ENCODE results near the gene PRR23E.

The PRR23E gene

GRCh38 chr3:127206611-127207516 is 13.9 kb downstream of the PRR23E start:
- no peaks in the 10 kb centered on the region for H3K4me1 ChIP-seq (ENCODE audit: control insufficient read depth, low read depth, low read length)
- no peak overlapping the region for H3K4me3 ChIP-seq (ENCODE audit: low read length)
- no peaks in the 10 kb centered on the region for H3K36me3 ChIP-seq (ENCODE audit: control insufficient read depth, low read depth, low read length)
- H3K27ac ChIP-seq (ENCODE audit: low read length) = no peak overlapping the region
- H3K9me3 ChIP-seq (ENCODE audit: control insufficient read depth, low read depth, low read length) = no peaks in the 10 kb centered on the region
- H3K27me3 ChIP-seq (ENCODE audit: control insufficient read depth, insufficient read depth, low read length) = no peaks in the 10 kb centered on the region
- H3K9ac ChIP-seq (ENCODE audit: low read length) = no peak overlapping the region

DNA sequence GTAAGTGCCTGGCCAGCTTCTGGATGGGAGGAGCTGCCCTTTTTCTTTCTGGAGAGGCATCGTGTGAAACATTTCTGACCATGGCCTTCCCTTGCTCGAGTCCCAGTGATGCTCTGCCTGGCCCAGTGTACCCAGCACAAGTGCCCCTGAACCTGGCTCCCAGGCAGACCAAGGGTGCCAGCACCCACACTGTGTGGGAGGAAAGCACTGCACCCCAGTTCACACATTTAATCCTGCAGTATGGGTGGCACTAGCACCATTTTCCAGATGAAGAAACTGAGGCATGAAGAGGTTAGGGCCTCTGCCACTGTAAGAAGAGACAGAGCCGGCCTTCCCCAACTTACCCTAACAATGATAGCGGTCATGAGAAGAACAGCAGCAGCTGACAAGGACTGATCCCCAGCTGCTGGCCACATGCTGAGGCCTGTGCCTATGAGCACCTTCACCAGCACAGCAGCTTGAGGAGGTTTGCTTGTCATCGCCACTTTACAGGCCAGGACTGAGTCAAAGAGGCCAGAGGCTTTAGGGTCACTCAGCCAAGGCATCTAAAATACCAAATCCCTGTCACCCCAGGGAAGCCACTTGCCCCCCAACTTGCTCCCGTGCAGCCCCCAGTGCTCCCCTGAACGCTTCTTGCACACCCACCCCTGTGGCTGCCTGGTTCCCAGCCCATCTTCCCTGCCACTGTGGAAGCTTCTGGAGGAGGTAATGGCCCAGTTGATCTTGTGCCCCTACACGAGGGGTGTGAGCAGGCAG is 15.0 kb downstream of the PRR23E start:
- Histone ChIP-seq H3K27ac (ENCODE audit: low read length) (no peak overlapping the region), H3K4me3 (ENCODE audit: low read length) (no peak overlapping the region), H3K36me3 (ENCODE audit: control insufficient read depth, low read depth, low read length) (no peaks in the 10 kb centered on the region), H3K9ac (ENCODE audit: low read length) (no peak overlapping the region), H3K4me1 (ENCODE audit: control insufficient read depth, low read depth, low read length) (no peaks in the 10 kb centered on the region), H3K9me3 (ENCODE audit: control insufficient read depth, low read depth, low read length) (no peaks in the 10 kb centered on the region), H3K27me3 (ENCODE audit: control insufficient read depth, insufficient read depth, low read length) (no peaks in the 10 kb centered on the region)

- no peaks in the 10 kb centered on the region for H3K36me3 ChIP-seq (ENCODE audit: control insufficient read depth, low read depth, low read length)
- H3K27ac ChIP-seq (ENCODE audit: low read length) = no peak overlapping the region
- H3K9ac ChIP-seq (ENCODE audit: low read length) = no peak overlapping the region
- H3K9me3 ChIP-seq (ENCODE audit: control insufficient read depth, low read depth, low read length) = no peaks in the 10 kb centered on the region
- no peaks in the 10 kb centered on the region for H3K27me3 ChIP-seq (ENCODE audit: control insufficient read depth, insufficient read depth, low read length)
- no peaks in the 10 kb centered on the region for H3K4me1 ChIP-seq (ENCODE audit: control insufficient read depth, low read depth, low read length)
- no peak overlapping the region for H3K4me3 ChIP-seq (ENCODE audit: low read length)
These were observed 15.7 kb downstream of the PRR23E start for GRCh38 chr3:127208483-127209100.

DNA sequence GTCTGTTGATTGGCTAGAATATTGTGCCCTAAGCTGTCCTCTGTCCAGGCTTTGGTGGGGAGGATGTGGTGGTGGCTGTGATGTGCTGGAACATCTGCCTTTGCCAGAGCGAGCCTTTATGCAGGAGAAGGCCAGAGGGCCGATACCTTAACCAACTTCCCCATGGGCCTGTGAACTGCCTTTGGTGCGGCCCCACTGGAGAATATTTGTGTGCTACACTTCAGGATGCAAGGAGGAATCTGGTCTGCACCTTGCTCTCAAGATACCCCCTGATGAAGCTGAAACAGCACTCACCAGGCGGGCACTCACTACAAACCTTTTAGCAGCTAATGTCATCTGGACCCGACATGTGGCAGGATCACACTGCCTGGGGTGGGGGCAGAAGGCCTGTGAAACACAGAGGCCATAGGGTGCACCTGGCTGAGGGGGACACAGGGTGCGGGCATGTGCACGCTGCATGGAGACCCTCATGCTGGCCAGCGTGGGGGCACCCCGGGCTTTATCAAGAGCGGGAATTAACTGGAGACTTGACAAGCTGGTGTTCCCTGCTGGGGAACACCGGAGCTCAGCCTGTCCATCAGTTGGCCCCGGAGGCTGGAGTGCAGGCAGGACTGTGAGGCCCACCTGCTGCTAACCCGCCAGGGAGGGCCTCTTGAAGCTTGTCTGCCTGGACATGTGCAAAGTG is 16.4 kb downstream of the PRR23E start:
- no peaks in the 10 kb centered on the region for H3K9me3 ChIP-seq (ENCODE audit: control insufficient read depth, low read depth, low read length)
- no peaks in the 10 kb centered on the region for H3K36me3 ChIP-seq (ENCODE audit: control insufficient read depth, low read depth, low read length)
- no peak overlapping the region for H3K27ac ChIP-seq (ENCODE audit: low read length)
- no peak overlapping the region for H3K4me3 ChIP-seq (ENCODE audit: low read length)
- no peak overlapping the region for H3K9ac ChIP-seq (ENCODE audit: low read length)
- no peaks in the 10 kb centered on the region for H3K4me1 ChIP-seq (ENCODE audit: control insufficient read depth, low read depth, low read length)
- H3K27me3 ChIP-seq (ENCODE audit: control insufficient read depth, insufficient read depth, low read length) = no peaks in the 10 kb centered on the region

DNA sequence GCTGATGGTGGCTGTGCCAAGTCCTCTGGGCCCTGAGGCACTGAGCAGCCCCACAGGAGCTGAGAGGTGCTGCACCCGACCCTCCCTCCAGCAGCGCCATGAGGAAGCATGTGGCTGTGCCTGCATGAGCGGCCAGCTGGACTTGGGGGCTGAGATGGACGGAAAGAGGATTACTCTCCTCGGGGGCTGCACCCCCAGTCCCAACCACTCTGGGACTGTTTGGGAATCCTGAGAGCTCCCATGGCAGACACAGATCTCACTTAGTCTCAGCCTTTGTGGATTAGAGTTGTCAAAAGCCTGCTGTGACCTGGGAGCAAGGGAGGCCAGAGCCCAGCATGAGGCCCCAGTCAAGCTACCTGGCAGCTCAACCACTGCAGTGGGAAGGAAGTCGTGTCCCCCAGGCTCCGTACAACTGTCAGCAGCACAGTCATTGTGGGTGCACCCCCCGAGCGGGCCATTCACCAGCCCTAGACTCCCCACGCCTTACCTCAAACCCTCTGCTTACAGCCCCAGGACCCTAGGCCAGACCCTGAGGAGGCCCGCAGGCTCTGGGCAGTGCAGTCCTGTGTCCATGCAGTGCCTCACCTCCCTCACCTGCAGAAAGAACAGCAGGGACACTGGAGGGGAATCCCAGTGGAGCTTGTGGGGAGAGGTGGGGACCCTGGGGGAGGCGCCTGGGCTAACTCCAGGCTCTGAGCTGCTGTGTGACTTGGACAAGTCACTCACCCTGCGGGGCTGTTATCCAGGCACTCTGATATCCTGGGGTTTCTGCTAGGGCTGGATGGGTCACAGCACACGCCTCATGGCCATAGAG is 17.1 kb downstream of the PRR23E start:
- H3K9ac ChIP-seq (ENCODE audit: low read length) = no peak overlapping the region
- no peak overlapping the region for H3K27ac ChIP-seq (ENCODE audit: low read length)
- no peaks in the 10 kb centered on the region for H3K9me3 ChIP-seq (ENCODE audit: control insufficient read depth, low read depth, low read length)
- no peaks in the 10 kb centered on the region for H3K36me3 ChIP-seq (ENCODE audit: control insufficient read depth, low read depth, low read length)
- H3K27me3 ChIP-seq (ENCODE audit: control insufficient read depth, insufficient read depth, low read length) = no peaks in the 10 kb centered on the region
- no peak overlapping the region for H3K4me3 ChIP-seq (ENCODE audit: low read length)
- no peaks in the 10 kb centered on the region for H3K4me1 ChIP-seq (ENCODE audit: control insufficient read depth, low read depth, low read length)

- no peaks in the 10 kb centered on the region for H3K27me3 ChIP-seq (ENCODE audit: control insufficient read depth, insufficient read depth, low read length)
- H3K4me1 ChIP-seq (ENCODE audit: control insufficient read depth, low read depth, low read length) = no peaks in the 10 kb centered on the region
- no peaks in the 10 kb centered on the region for H3K36me3 ChIP-seq (ENCODE audit: control insufficient read depth, low read depth, low read length)
- H3K4me3 ChIP-seq (ENCODE audit: low read length) = no peak overlapping the region
- no peak overlapping the region for H3K9ac ChIP-seq (ENCODE audit: low read length)
- H3K27ac ChIP-seq (ENCODE audit: low read length) = no peak overlapping the region
- H3K9me3 ChIP-seq (ENCODE audit: control insufficient read depth, low read depth, low read length) = no peaks in the 10 kb centered on the region
These were observed 17.7 kb downstream of the PRR23E start for GRCh38 chr3:127210654-127210943.

DNA sequence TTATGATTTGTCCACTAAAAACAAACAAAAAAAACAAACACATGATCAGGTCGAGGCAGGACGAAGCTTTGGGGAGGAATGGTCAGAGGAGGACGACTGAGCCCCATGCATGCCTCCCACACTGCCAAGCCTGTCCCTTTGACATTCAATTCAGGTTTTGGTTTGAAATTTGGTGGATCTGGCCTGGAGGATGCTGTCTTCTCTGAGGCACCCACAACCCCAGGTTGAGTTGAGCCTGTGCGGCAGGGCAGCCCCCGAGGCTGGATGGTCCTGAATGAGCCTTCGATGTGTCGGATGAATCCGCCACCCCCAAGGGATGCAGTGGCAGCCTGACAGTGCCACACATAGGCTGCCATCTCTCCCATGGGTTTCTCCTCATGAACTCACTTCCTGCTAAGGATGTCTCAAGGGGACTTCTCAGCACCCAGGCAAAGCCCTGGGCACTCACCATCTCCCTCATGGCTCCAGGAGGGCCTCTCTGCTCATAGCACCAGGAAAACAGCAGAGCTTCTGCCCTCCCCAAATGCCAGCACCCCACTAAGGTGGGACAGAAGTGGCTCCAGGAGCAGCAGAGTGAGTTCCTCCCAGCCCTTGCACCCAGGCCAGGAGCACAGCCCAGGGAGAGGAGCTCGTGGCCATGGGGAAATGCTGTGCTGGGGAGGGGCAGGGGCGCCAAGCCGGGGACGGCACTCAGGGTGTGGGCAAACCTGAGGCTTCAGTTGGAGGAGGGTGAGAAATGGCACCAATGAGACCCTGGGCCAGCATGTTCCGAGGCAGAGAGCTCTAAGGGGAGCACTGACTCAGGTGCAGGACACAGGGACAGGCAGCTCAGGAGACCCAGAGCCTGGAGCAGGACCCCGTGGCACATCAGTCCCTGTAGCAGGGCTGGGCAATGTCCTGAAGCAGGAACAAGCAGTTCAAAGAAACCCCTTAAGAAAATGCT is 18.5 kb downstream of the PRR23E start:
- Histone ChIP-seq H3K4me1 (ENCODE audit: control insufficient read depth, low read depth, low read length) (no peaks in the 10 kb centered on the region), H3K9me3 (ENCODE audit: control insufficient read depth, low read depth, low read length) (no peaks in the 10 kb centered on the region), H3K9ac (ENCODE audit: low read length) (no peak overlapping the region), H3K4me3 (ENCODE audit: low read length) (no peak overlapping the region), H3K27ac (ENCODE audit: low read length) (no peak overlapping the region), H3K27me3 (ENCODE audit: control insufficient read depth, insufficient read depth, low read length) (no peaks in the 10 kb centered on the region), H3K36me3 (ENCODE audit: control insufficient read depth, low read depth, low read length) (no peaks in the 10 kb centered on the region)

DNA sequence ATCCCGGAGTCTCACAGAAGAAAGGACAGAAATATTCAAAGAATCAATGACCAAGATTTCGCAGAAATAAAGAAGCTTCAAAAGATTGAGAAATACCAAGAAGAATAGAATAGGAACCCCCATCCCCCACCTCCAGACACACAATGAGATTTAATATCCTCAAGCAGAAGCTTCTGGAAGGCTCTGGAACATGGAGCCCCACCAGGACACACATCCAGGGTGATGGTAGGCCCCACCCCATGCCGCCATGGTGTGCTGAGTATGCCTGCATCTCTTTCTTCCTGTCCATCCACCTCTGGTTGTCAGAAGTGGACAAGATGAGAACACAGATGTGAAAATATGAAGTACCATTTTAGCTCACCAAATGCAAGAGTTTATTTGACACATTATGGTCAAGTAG is 19.3 kb downstream of the PRR23E start:
- Histone ChIP-seq H3K4me1 (ENCODE audit: control insufficient read depth, low read depth, low read length) (no peaks in the 10 kb centered on the region), H3K9me3 (ENCODE audit: control insufficient read depth, low read depth, low read length) (no peaks in the 10 kb centered on the region), H3K36me3 (ENCODE audit: control insufficient read depth, low read depth, low read length) (no peaks in the 10 kb centered on the region), H3K27me3 (ENCODE audit: control insufficient read depth, insufficient read depth, low read length) (no peaks in the 10 kb centered on the region), H3K27ac (ENCODE audit: low read length) (no peak overlapping the region), H3K9ac (ENCODE audit: low read length) (no peak overlapping the region), H3K4me3 (ENCODE audit: low read length) (no peak overlapping the region)

DNA sequence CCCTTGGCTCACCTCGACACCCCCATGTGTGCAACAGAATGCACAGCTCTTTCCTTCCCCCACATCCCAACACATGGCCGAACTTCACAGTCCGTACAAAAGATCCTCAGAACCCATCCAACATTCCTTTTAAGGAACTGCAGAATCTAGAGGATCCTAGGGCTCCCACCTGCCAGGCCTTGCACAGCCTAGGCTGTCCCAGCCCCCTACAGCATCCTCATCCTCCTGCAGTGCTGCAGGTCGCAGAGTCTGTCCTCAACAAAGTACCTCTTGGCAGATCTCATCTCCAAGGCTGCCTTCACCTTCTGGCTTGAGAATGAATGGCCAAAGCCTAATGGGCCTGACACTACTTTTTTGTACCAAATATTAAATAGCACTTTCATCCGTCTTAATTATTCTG is 19.8 kb downstream of the PRR23E start:
- H3K4me1 ChIP-seq (ENCODE audit: control insufficient read depth, low read depth, low read length) = no peaks in the 10 kb centered on the region
- no peak overlapping the region for H3K4me3 ChIP-seq (ENCODE audit: low read length)
- H3K27ac ChIP-seq (ENCODE audit: low read length) = no peak overlapping the region
- no peaks in the 10 kb centered on the region for H3K9me3 ChIP-seq (ENCODE audit: control insufficient read depth, low read depth, low read length)
- H3K36me3 ChIP-seq (ENCODE audit: control insufficient read depth, low read depth, low read length) = no peaks in the 10 kb centered on the region
- no peaks in the 10 kb centered on the region for H3K27me3 ChIP-seq (ENCODE audit: control insufficient read depth, insufficient read depth, low read length)
- no peak overlapping the region for H3K9ac ChIP-seq (ENCODE audit: low read length)

DNA sequence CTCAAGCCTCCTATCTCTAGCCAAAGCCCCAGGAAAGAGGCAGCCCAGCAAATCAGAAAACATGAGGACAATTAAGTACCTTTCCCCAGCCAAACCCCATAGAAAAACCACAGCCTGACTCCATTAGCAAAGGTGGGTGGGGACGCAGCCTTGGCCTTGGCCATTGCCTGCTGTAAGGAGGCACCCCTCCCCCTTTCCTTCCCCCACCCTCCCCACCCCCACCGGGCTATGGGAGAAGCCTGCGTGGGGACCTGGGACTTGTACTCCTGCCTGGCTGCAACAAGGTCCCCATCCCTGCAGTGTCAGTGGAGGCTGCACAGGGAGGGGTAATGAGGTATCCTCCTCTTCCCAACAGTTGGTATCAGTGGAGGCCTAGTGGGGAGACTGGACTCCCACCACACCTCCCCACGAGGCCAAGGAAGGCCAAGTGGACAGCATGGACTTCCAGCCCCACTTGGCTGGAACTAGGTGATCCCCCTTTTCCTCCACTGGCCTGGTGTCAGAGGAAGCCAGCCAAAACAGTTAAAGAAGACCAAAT is 20.5 kb downstream of the PRR23E start:
- H3K4me3 ChIP-seq (ENCODE audit: low read length) = no peak overlapping the region
- no peaks in the 10 kb centered on the region for H3K4me1 ChIP-seq (ENCODE audit: control insufficient read depth, low read depth, low read length)
- no peaks in the 10 kb centered on the region for H3K36me3 ChIP-seq (ENCODE audit: control insufficient read depth, low read depth, low read length)
- no peak overlapping the region for H3K27ac ChIP-seq (ENCODE audit: low read length)
- H3K27me3 ChIP-seq (ENCODE audit: control insufficient read depth, insufficient read depth, low read length) = no peaks in the 10 kb centered on the region
- H3K9ac ChIP-seq (ENCODE audit: low read length) = no peak overlapping the region
- no peaks in the 10 kb centered on the region for H3K9me3 ChIP-seq (ENCODE audit: control insufficient read depth, low read depth, low read length)
